HG03575 (cell line): ENCODE data around the gene PPP1R14D.
"Not testable (repeated sequence)": the region's sequence is repeated elsewhere in the genome, so short reads cannot be mapped to it uniquely, and the experiment has no call there.

Experiments used
- ATAC-seq: cut with Tn5 transposase; IDR thresholded peaks from one replicate; pipeline ENCODE4 v1.9.1; 2021; ENCODE audit not compliant: unreplicated experiment, insufficient number of reproducible peaks, low FRiP score; ENCODE audit errors: extremely low read depth

The PPP1R14D gene, protein sequence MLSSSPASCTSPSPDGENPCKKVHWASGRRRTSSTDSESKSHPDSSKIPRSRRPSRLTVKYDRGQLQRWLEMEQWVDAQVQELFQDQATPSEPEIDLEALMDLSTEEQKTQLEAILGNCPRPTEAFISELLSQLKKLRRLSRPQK

DNA sequence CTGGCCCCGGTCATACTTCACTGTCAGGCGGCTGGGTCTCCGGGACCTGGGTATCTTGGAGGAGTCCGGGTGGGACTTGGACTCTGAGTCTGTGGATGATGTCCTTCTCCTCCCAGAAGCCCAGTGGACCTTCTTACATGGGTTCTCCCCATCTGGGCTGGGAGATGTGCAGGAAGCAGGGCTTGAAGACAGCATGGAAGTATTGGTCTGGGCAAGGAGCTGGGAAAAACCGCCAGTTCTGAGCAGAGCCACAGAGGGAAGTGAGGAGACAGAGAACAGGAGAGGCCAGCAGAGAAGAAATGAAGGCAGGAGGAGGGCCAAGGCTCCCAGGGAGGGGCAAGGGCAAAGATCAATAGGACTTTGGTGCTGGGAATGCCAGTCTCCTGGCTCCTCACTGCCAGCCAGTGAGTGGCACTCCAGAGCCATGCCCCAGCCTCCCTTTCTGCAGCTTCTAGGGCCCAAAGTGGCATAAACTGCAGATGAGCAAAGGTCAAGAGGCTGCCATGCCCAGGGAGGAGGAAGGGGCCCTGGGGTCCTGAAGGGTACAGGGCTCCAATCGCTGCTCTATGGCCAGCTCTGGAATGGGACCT is at the start of gene PPP1R14D:
PPP1R14D (minus strand) TSS at position 262 of the 590 bp plus-strand sequence; CDS start at position 195, 67 bp downstream.
- no peak for ATAC-seq

DNA sequence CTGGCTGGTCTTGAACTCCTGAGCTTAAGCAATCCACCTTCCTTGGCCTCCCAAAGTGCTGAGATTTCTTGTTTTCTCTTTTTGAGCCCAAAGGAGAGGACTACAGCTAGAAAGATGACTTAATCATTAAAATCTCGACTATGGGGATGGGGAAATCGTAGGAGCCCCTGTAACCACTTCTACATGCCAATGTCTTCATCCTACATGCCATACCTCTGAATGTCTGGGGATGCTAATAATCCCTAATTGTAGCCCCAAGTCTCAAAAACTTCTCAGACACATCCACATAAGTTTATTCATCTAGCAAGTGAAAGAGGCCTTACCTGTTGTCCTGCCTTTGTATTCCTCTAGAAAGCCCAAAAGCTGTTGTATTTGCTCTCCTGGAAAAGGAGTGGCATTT is 49.2 kb upstream of the PPP1R14D start:
- ATAC-seq: no peak

DNA sequence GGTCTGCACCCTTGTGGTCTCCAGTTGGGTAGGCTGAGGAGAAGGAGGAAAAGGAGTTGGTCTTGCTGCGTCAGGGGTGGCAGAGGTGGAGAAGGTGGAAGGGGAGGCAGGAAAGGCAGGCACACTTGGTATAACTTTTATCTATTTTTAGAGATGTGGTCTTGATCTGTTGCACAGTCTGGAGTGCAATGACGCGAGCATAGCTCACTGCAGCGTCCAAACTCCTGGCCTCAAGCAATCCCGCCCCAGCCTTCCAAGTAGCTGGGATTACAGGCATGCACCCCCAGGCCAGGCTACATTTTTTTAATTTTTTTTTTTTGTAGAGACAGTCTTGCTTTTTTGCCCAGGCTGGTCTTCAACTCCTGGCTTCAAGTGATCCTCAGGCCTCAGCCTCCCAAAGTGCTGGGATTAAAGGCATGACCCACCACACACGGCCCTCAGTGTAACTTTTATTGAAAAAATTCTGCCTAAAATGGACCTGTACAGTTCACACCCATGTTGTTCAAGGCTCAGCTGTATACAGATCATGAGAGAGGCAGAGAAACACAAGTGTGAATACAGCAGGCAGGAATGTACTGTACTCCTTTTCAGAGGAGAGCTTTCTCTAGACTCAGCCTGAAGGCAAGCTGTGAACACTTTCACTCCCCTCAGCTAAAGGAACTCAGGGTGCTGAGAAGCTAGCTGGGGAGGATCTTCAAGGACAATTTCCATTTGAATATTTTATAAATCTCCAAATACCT is 47.7 kb upstream of the PPP1R14D start:
- no peak for ATAC-seq

DNA sequence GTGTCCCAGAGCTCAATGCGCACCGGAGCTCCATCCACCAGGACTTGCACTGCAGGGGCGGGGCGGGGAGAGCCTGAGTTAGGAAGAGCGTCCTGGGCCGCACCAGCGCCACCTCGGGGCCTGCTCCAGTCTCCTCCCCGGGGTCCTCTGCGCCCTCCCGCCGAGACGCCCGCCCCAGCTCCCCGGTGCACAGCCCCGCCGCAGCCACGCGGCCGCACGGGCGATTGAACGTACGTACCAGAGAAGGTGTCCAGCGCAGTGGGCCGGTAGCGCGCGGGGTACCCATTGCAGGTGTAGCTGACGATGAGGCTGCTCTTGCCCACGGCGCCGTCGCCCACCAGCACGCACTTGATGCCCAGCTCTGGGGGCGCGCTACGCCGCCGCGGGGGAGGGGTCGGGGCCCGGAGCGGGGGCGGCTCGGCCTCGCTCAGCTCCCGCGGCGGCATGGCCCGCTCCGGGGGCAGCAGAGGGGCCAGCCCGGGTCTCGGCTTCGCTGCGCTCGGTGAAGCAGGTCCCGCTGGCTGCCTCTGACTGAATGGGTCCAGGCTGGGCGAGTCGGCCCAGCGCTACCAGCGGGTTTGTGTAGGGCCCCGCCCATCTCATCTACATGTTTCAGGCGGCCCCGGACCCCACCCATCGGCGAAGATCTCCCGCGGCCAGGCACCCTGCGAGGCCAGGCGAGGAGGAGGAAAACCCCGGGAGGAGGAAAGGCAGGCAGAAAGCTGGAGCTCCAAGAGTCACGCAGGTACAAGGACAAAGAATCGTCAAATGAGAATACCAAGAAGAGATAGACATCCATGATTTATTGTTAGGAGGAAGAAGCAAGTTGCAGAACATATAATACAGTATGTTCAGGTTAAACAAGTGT is 45.4 kb upstream of the PPP1R14D start, which contains the start of gene RHOV:
RHOV (minus strand) TSS at position 541 of the 868 bp plus-strand sequence; CDS start at position 446, 95 bp downstream.
- no peak for ATAC-seq

DNA sequence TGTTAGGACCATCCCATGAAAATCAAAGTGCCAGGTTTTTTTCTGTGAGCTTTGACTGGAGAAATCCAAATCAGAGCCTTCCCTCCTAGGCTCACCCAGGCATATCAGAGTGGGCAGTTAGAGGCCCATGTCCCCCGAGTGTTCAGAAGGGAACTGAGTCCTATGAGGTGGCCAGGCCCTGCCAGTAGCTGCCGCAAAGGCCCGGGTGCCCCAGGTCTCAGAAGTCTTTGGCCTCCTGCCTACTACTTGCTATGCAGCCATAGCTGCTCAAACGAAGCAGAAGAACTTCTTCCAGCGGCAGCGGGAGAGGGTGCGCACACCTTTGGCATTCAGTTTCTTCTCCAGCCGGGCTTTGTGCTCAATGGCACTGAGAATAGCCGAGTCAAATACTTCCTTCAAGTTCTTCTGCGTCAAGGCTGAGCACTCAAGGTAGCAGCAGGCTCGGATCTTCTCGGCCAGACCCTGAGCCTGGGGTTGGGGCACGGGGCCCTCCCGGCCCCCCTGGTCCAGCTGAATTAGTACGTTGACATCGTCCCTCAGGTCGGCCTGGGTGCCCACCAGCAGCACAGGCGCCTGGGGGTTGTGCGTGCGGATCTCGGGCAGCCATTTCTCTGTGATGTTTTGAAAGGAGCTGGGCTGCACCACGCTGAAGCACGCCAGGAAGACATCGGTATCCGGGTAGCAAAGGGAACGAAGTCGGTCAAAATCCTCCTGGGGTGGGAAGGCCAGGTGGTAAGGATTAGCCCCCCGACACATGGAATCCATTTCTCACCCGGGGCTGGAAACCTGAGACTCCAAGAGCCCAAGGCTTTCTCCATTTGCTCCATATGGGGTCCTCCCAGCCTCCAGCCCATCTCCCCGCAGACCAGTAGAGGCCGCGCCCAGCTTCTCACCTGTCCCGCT is 44.5 kb upstream of the PPP1R14D start:
- no peak for ATAC-seq

DNA sequence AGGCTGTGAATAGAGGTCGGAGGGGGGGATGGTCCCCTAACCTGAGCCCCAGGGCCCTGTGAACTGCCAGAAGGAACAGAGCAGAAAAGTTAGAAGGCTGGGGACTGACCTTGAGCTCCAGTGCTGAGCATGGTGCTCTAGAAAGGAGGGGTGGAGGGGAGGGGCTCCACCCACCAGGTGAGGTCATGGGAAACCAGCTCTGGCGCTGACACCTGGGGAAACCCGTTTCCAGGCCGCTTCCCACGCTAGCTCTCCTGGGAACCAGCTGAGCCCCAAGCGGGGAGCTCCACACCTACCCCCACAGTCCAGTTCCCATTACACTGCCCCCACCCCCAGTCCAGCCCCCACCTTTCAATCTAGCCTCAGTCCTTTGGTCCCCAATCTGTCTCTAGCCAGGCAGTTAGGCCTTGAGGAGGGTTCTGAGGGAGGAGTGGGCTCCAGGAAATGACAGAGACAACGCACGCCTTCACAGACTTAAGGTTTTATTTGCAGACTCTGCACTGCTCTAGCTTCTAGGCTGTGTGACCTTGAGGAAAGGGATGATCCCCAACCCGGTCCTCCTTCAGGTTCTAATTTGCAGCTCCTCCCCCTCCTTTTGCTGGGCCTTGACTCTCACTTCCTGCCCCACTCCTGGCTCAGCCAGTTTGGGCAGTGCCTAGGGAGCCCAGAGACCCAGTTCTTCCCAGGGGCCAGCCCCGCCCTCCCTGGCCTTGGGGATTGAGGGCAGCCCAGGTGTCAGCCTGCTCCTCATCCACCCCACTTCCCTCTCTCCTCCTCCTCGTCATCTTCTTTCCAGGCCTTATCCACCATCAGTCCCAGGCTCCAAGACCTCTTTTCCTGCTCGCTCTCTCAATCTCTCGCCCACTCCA is 43.5 kb upstream of the PPP1R14D start:
- ATAC-seq: no peak

DNA sequence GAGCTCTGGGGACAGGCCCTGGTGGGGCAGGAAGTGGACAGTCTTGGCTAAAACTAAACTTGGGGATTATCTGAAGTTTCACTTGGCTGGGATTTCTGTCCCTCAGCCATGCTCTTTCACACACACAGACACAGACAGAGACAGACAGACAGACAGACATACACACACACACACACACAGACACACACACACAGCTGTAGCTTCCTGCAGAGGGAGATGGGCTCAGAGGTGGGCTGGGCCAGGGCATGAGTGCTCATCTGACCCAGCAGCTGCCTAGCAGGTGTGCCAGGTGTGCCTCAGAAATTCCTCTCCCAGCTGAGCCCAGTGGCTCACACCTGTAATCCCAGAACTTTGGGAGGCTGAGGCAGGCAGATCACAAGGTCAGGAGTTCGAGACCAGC is 42.2 kb upstream of the PPP1R14D start:
- ATAC-seq: no peak

DNA sequence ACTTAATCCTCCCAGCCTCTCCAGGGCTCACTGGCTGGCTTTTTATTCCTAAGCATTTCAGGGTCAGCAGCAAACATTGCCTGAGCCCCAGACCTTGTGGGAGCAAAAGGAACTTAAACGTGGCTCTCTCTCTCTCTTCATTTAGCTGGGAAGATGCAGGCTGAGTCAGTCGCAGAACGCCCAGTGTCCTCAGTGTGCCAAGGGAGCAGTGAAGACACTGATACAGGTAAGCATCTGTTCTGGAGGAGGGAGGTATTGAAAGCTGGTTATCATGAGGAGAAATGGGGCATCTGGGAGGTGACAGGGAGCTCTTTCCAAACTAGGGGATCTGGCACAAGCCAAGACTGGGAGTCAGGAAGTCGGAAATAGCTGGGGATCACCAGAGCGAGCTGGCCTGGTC is 41.2 kb upstream of the PPP1R14D start:
- no peak for ATAC-seq

DNA sequence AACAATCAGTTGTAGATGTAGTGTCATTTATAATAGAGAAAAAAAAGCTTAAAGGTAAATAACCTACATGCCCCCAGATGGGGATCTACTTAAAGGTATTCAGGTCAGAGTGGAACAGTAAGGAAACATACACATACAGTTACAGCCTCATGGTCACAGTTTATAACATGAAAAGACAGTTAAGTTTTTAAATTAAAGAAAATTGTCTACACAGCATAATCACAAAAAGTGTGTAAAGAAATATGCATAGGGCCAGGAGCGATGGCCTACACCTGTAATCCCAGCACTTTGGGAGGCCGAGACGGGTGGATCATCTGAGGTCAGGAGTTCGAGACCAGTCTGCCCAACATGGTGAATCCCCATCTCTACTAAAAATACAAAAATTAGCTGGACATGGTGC is 38.7 kb upstream of the PPP1R14D start:
- ATAC-seq: no peak

DNA sequence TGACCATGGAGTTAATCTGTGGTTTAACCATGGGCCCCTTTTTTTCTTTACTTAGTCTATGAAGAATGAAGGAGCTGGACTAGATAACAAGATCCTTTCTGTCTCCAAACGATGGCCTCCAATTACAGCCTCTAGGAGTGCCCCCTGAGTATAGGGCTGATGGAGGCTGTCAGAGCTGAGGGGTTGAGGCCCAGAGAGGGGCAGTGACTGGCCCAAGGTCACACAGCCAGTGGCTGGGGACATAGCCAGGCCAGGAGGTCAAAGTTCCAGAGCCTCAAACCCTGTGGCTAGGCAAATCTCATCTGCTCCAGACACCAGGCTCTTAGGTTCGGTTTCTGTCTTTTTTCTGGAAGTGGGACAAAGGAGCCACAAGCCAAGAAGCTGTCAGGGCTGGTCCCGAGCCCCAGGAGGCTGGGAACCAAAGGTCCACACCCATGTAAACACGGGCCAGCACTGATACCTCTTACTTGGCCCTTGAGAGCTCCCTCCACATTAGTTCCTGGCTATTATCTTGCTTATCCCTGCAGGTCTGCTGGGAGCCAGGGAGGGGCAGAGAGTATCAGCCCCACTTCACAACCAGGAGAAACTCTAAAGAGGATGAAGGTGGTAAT is 35.3 kb upstream of the PPP1R14D start:
- ATAC-seq: no peak

DNA sequence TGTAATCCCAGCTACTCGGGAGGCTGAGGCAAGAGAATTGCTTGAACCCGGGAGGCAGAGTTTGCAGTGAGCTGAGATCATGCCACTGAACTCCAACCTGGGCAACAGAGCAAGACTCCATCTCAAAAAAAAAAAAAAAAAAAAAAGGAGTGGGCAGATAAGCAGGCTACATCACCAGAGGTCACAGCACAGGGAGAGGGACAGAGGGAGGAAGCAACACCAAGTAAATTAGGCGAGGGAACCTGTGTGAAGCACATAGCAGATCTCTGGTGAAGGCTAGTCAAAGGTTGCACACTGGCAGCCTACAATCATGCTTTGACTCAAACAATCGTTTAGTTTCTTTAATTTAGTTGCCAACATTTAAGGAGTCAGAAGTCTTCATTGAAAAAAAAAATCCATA is 32.6 kb upstream of the PPP1R14D start:
- ATAC-seq: not testable (repeated sequence)

DNA sequence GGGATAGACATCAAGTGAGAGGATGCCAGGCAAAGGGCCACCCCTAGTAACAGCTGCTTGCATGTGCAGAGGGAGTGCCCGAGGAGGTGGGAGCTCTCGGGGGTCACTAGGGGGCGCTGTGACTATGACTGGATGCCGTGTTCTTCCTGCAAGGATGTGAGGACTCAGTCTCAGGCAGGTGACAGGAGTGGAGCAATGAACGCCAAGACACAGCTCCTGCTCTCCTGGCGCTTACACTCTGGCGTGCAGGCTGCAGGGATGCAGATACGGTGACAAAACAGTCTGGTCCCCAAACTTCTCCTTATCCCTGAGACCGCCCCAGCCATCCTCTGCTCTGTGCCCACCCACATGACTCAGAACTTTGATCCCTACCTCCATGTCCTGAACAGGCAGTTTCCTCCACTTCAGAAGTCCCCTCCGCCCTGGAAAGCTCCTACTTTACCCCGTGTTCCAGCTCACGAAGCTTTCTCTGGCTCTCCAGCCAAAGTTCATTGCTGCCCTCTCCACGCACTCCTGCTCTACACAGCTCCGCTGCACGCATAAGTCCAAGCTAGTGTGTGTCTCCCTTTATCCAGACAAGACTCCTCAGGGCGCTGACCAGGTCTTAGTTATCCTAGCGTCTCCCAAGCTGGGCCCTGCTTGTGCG is 30.8 kb upstream of the PPP1R14D start:
- no peak for ATAC-seq

DNA sequence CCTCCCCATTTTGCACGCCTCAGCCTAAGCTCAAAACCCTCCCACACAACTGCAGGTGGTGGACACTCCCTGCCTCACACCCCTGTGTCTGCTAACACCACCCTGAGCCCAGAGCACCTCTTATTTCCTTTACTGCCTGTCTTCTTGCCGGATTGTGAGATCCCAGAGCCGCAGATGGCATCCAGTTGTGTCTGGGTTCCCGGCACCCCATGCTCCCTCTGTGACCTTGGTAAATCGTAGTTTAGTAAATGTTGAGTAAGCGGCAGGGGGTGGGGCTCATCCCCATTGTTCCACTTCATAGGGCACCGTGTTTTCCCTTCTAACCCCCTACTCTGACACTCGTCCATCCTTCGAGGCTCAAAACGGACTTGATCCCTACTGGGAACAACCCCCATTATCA is 30.2 kb upstream of the PPP1R14D start:
- no peak for ATAC-seq

DNA sequence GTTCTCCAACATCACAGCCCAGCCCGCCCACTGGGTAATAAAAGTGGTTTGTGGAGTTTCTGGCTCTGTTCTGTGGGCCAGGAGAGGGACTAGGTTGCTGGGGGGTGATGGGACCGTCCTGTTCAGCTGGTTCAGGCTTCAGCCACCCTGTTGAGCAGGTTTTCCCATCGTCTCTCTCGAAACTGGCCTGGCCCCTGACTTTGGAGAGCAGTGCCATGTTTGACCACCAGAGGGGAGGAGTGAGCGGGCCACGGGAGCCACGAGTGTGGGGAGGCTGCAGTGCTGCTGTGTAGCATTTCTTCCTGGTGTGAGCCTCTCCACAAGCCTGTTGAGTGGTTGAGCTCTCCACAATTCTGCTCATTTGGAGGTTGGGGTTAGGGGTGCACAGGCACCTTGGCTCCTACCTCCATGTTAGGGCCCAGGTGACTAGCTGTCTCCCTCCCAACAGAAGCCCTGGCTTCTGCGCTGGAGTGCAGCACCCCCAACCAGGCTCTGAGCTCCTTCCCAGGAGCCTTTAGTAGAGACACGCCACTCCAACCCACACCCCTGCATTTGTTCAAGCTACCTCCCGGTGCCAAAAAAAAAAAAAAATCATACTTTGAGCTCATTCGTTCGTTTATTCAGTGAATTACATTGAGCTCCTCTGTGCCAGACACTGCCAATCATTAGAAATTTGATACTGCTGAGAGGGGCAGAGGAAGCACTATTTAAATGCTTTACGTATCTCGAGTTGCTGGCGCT is 29.3 kb upstream of the PPP1R14D start:
- ATAC-seq: no peak

DNA sequence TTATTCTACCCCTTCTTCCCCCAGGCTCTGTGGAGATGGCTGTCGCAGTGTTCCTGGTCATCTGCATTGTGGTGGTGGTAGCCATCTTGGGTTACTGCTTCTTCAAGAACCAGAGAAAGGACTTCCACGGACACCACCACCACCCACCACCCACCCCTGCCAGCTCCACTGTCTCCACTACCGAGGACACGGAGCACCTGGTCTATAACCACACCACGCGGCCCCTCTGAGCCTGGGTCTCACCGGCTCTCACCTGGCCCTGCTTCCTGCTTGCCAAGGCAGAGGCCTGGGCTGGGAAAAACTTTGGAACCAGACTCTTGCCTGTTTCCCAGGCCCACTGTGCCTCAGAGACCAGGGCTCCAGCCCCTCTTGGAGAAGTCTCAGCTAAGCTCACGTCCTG is 28.2 kb upstream of the PPP1R14D start:
- no peak for ATAC-seq

DNA sequence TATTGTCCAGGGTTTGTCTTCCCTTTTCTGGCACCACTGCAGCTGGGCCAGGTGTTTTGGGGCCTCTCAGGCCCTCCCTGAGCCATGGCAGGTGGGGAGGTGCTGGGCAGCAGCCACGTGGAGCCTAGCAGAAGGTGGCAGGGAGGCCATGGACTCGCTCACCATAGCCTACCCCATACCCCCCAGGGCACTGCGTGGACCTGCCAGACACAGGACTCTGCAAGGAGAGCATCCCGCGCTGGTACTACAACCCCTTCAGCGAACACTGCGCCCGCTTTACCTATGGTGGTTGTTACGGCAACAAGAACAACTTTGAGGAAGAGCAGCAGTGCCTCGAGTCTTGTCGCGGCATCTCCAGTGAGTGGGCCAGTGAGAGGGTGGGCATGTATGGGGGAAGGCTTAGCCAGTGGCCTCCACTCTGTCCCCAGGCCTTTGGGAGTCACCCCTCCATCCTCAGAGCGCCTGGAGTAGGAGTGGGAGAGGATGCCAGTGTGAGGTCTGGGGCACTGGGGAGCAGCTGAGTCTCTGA is 27.3 kb upstream of the PPP1R14D start:
- ATAC-seq: no peak
